ENCODE measurements around the gene TP53TG3F. TPM values are rescaled to one million over a fixed set of nuclear protein-coding genes. Genes with fewer than 3 reads are reported as not detected.
"Not testable (repeated sequence)": the region's sequence is repeated elsewhere in the genome, so short reads cannot be mapped to it uniquely, and the experiment has no call there.

TP53TG3F gene, protein sequence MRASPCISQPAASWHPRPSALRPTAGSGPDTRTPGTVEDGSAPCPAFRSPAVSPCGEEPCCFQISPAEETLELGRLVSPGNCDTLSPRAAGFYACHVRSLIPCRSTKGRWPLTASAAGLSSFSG
- under 1 TPM in 1 of 4 donors, not detected in 3; 0.65 TPM for total RNA-seq

DNA sequence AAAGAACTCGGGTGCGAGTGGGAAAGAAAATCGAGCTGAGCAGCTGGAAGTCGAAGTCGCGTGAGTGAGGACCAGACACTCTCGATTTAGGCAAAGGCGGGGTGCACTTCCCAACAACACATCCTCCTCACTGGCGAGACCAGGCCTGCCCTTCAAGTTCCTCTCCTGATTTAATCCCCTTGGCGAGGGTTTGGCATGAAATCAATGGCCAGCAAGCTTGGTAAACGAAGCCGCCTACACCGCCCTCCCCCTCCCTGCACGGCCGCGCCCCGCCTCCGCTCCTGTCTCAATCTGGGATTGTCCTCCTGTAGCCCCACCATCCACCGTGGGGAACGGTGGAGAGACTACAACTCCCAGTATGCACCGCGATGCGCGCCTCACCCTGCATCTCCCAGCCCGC is at the start of gene TP53TG3F:
TP53TG3F (plus strand) TSS at position 301 of the 400 bp plus-strand sequence; CDS start at position 369, 68 bp downstream.
- TF ChIP-seq, protein P1, sequence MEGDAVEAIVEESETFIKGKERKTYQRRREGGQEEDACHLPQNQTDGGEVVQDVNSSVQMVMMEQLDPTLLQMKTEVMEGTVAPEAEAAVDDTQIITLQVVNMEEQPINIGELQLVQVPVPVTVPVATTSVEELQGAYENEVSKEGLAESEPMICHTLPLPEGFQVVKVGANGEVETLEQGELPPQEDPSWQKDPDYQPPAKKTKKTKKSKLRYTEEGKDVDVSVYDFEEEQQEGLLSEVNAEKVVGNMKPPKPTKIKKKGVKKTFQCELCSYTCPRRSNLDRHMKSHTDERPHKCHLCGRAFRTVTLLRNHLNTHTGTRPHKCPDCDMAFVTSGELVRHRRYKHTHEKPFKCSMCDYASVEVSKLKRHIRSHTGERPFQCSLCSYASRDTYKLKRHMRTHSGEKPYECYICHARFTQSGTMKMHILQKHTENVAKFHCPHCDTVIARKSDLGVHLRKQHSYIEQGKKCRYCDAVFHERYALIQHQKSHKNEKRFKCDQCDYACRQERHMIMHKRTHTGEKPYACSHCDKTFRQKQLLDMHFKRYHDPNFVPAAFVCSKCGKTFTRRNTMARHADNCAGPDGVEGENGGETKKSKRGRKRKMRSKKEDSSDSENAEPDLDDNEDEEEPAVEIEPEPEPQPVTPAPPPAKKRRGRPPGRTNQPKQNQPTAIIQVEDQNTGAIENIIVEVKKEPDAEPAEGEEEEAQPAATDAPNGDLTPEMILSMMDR (IDR thresholded peaks at IDR 0.05; ENCODE audit: low read depth), result not testable (repeated sequence)

Small RNA genes lying within 50 kb of the gene (small RNA-seq; reads per million reads assigned to genes)
- not detected for gene AC136944.5
- gene AC136944.6, result not detected

Other genes starting within 250 kb of the TP53TG3F start
- not detected for gene TP53TG3E, start 155.3 kb upstream of the TP53TG3F start, total RNA-seq
- not detected for gene TP53TG3B, start 98.8 kb upstream of the TP53TG3F start, total RNA-seq